Activated CD8-positive, alpha-beta memory T cell treated with anti-CD3 and anti-CD28 coated beads, Interleukin-2, amount 50 U/mL, for 4 hours (primary cell): ENCODE measurements around the gene SPINK5.

Source experiments
- DNase-seq: peaks from one replicate; pipeline ENCODE4 v3.0.0-alpha.2; 2020

Gene SPINK5

GRCh38 chr5:148104226-148104625 lies 40.4 kb downstream of the SPINK5 start:
- no peak for DNase-seq

- DNase-seq = no peak
These were observed 43.8 kb downstream of the SPINK5 start for GRCh38 chr5:148107608-148108007.

GRCh38 chr5:148113243-148113642 lies 49.5 kb downstream of the SPINK5 start:
- DNase-seq = no peak

GRCh38 chr5:148120317-148120716 lies 56.5 kb downstream of the SPINK5 start:
- DNase-seq = no peak

GRCh38 chr5:148125641-148126040 lies 61.9 kb downstream of the SPINK5 start:
- DNase-seq = no peak

GRCh38 chr5:148135091-148136048 lies 71.6 kb downstream of the SPINK5 start:
- DNase-seq = no peak

GRCh38 chr5:148140846-148141245 lies 77.1 kb downstream of the SPINK5 start:
- DNase-seq = no peak

- no peak for DNase-seq
These were observed 77.9 kb downstream of the SPINK5 start for GRCh38 chr5:148141645-148142044.

- DNase-seq = no peak
These were observed 82.1 kb downstream of the SPINK5 start for GRCh38 chr5:148145916-148146315.

GRCh38 chr5:148146487-148146886 lies 82.7 kb downstream of the SPINK5 start:
- no peak for DNase-seq

- DNase-seq = no peak
These were observed 83.6 kb downstream of the SPINK5 start for GRCh38 chr5:148147415-148147814.

GRCh38 chr5:148151872-148152271 lies 88.1 kb downstream of the SPINK5 start:
- DNase-seq = no peak

GRCh38 chr5:148152781-148153180 lies 89.0 kb downstream of the SPINK5 start:
- no peak for DNase-seq

GRCh38 chr5:148156609-148157008 lies 92.8 kb downstream of the SPINK5 start:
- DNase-seq = no peak

GRCh38 chr5:148162038-148162437 lies 98.3 kb downstream of the SPINK5 start:
- no peak for DNase-seq

- no peak for DNase-seq
These were observed 99.6 kb downstream of the SPINK5 start for GRCh38 chr5:148163345-148163744.

- no peak for DNase-seq
These were observed 102.9 kb downstream of the SPINK5 start for GRCh38 chr5:148166550-148167283.

- no peak for DNase-seq
These were observed 104.5 kb downstream of the SPINK5 start, which contains the start of gene SPINK14 for GRCh38 chr5:148168246-148168645. Gene SPINK14 (plus strand): TSS chr5:148168546. CDS start chr5:148169733, 1,187 bp downstream.

- no peak for DNase-seq
These were observed 108.6 kb downstream of the SPINK5 start for GRCh38 chr5:148172377-148172776.

GRCh38 chr5:148176480-148176879 lies 112.7 kb downstream of the SPINK5 start:
- no peak for DNase-seq

- DNase-seq = no peak
These were observed 113.4 kb downstream of the SPINK5 start for GRCh38 chr5:148177207-148177606.

GRCh38 chr5:148179234-148179824 lies 115.5 kb downstream of the SPINK5 start:
- DNase-seq = no peak

- DNase-seq = no peak
These were observed 122.6 kb downstream of the SPINK5 start for GRCh38 chr5:148186248-148187003.
